Measurements from ENCODE around the gene KCNAB2.

Gene KCNAB2

DNA sequence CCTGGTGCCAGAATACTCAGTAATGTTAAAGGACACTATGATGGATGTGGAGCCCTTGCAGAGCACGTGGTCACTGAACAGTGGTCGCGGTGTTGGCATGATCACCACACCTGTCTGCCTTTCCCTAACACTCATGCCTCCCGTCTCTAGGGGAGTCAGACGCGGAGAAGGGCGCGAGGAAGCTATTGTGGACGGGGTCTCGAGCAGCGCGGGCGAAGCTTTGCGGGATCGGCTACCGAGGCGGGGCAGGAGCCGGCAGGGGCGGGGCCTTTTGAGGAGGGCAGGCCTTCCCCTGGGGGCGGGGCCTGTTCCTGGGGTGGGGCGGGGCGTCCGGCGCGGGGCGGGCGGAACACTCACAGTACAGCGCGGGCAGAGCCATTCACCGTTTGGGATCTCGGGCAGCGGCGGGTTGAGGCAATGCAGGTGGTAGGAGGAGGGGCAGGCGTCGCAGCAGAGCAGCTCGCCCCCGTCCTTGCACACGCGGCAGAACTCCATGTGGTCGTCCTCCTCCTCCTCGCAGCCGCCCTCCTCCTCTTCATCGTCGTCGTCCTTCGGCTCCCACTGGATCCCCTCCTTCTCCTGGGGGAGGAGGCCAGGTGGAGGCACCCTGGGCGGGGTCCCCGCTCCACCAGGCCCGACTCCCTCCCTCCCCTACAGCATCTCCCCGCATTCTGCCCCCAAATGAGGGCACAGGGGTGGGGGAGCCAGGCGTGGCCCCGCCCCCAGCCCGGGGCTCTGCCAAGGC is 103.0 kb downstream of the KCNAB2 start:
- no peak for TF ChIP-seq EZH2phosphoT487 (IDR thresholded peaks at IDR 0.05; ENCODE audit: low read length)
- TF ChIP-seq, protein P1, sequence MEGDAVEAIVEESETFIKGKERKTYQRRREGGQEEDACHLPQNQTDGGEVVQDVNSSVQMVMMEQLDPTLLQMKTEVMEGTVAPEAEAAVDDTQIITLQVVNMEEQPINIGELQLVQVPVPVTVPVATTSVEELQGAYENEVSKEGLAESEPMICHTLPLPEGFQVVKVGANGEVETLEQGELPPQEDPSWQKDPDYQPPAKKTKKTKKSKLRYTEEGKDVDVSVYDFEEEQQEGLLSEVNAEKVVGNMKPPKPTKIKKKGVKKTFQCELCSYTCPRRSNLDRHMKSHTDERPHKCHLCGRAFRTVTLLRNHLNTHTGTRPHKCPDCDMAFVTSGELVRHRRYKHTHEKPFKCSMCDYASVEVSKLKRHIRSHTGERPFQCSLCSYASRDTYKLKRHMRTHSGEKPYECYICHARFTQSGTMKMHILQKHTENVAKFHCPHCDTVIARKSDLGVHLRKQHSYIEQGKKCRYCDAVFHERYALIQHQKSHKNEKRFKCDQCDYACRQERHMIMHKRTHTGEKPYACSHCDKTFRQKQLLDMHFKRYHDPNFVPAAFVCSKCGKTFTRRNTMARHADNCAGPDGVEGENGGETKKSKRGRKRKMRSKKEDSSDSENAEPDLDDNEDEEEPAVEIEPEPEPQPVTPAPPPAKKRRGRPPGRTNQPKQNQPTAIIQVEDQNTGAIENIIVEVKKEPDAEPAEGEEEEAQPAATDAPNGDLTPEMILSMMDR (IDR thresholded peaks at IDR 0.05; ENCODE audit: low read length) = no peak
- no peak for TF ChIP-seq EZH2 (optimal IDR thresholded peaks at IDR 0.05; ENCODE audit: low read depth, low read length)
- Histone ChIP-seq H3K27me3 (replicated peaks; ENCODE audit: insufficient read depth, low read length) (peaks cover 85% of the 10 kb centered on the region), H3K4me3 (ENCODE audit: low read length) (no peak overlapping the region), H3K79me2 (ENCODE audit: low read length) (no peaks in the 10 kb centered on the region), H4K20me1 (ENCODE audit: insufficient read depth, low read length) (no peaks in the 10 kb centered on the region), H3K9me3 (replicated peaks; ENCODE audit: insufficient read depth, low read length) (no peaks in the 10 kb centered on the region), H3K36me3 (replicated peaks; ENCODE audit: insufficient read depth, low read length) (no peaks in the 10 kb centered on the region), H2AFZ (ENCODE audit: low read length) (no peak overlapping the region), H3K4me1 (ENCODE audit: low read length) (no peaks in the 10 kb centered on the region), H3K27ac (ENCODE audit: low read length) (no peak overlapping the region), H3F3A (ENCODE audit: insufficient read depth, low read length) (no peaks in the 10 kb centered on the region), H3K9ac (ENCODE audit: low read length) (no peak overlapping the region), H3K4me2 (ENCODE audit: low read depth, low read length) (no peak overlapping the region), H3K9me2 (replicated peaks; ENCODE audit: insufficient read depth, low read length) (no peaks in the 10 kb centered on the region)
- no peak for DNase-seq

DNA sequence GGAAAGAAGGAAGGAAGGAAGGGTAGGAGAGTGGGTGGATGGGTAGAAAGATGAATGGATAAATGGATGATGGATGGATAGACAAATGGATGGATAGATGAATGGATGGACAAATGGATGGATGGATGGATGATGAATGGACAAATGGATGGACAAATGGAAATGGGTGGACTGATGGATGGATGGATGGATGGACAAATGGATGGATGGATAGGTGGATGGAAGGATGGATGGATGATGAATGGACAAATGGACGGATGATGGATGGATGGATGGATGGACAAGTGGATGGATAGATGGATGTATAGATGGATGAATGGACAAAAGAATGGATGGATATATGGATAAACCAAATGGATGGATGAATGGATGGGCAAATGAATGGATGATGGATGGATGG is 103.9 kb downstream of the KCNAB2 start:
- no peak overlapping the region for H3K9ac ChIP-seq (ENCODE audit: low read length)
- no peak overlapping the region for H3K4me2 ChIP-seq (ENCODE audit: low read depth, low read length)

DNA sequence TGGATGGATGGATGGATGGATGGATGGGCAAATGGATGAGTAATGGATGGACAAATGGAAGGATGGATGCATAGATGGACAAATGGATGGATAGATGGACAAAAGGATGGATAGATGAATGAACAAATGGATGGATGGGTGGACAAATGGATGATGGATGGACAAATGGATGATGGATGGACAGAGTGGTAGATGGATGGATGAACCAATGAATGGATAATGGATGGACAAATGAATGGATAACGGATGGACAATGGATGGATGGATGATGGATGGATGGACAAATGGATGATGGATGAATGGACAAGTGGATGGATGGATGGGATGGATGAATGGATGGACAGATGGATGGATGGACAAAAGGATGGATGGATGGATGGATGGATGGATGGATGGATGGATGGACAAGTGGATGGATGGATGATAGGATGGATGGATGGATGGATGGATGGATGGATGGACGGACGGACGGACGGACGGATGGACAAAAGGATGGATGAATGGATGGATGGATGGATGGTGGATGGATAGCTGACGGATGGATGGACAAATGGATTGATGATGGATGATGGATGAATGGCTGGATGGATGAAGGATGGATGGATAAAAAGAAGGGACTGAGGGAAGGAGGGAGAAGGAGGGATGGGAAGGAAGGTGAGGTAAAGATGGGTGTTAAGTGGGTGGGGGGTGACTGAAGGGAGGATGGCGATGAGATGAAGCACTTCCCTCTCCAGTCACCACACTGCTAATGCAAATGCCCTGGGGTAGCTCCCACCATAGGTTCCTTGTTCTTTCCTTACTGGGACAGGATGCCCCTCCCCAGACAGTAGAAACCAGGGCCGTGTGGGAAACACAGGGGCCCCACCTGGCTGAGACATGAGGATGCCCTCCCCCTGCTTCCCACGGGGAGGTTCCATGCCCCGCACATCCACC is 104.6 kb downstream of the KCNAB2 start:
- Histone ChIP-seq H3K79me2 (ENCODE audit: low read length) (no peaks in the 10 kb centered on the region), H3K27me3 (replicated peaks; ENCODE audit: insufficient read depth, low read length) (peaks cover 82% of the 10 kb centered on the region), H3K9me2 (replicated peaks; ENCODE audit: insufficient read depth, low read length) (no peaks in the 10 kb centered on the region), H3K36me3 (replicated peaks; ENCODE audit: insufficient read depth, low read length) (no peaks in the 10 kb centered on the region), H3K9ac (ENCODE audit: low read length) (no peak overlapping the region), H3F3A (ENCODE audit: insufficient read depth, low read length) (no peaks in the 10 kb centered on the region), H3K27ac (ENCODE audit: low read length) (no peak overlapping the region), H4K20me1 (ENCODE audit: insufficient read depth, low read length) (no peaks in the 10 kb centered on the region), H3K4me3 (ENCODE audit: low read length) (no peak overlapping the region), H3K9me3 (replicated peaks; ENCODE audit: insufficient read depth, low read length) (no peaks in the 10 kb centered on the region), H2AFZ (ENCODE audit: low read length) (no peak overlapping the region), H3K4me2 (ENCODE audit: low read depth, low read length) (no peak overlapping the region), H3K4me1 (ENCODE audit: low read length) (no peaks in the 10 kb centered on the region)
- TF ChIP-seq, protein P1 (IDR thresholded peaks at IDR 0.05; ENCODE audit: low read length) = no peak
- TF ChIP-seq EZH2 (optimal IDR thresholded peaks at IDR 0.05; ENCODE audit: low read depth, low read length) (no peak), EZH2phosphoT487 (IDR thresholded peaks at IDR 0.05; ENCODE audit: low read length) (no peak)
- DNase-seq = no peak

More for the DNA sequence above, 103.9 kb downstream of the KCNAB2 start:
- H3K9me3 ChIP-seq (replicated peaks; ENCODE audit: insufficient read depth, low read length) = no peaks in the 10 kb centered on the region
- peaks cover 85% of the 10 kb centered on the region for H3K27me3 ChIP-seq (replicated peaks; ENCODE audit: insufficient read depth, low read length)
- H2AFZ ChIP-seq (ENCODE audit: low read length) = no peak overlapping the region
- DNase-seq = no peak
- no peaks in the 10 kb centered on the region for H3K9me2 ChIP-seq (replicated peaks; ENCODE audit: insufficient read depth, low read length)
- TF ChIP-seq EZH2phosphoT487 (IDR thresholded peaks at IDR 0.05; ENCODE audit: low read length) (no peak), EZH2 (optimal IDR thresholded peaks at IDR 0.05; ENCODE audit: low read depth, low read length) (no peak)
- TF ChIP-seq, protein P1 (IDR thresholded peaks at IDR 0.05; ENCODE audit: low read length) = no peak
- H3K79me2 ChIP-seq (ENCODE audit: low read length) = no peaks in the 10 kb centered on the region
- H3K4me1 ChIP-seq (ENCODE audit: low read length) = no peaks in the 10 kb centered on the region
- no peak overlapping the region for H3K27ac ChIP-seq (ENCODE audit: low read length)
- no peaks in the 10 kb centered on the region for H4K20me1 ChIP-seq (ENCODE audit: insufficient read depth, low read length)
- H3F3A ChIP-seq (ENCODE audit: insufficient read depth, low read length) = no peaks in the 10 kb centered on the region
- H3K4me3 ChIP-seq (ENCODE audit: low read length) = no peak overlapping the region
- H3K36me3 ChIP-seq (replicated peaks; ENCODE audit: insufficient read depth, low read length) = no peaks in the 10 kb centered on the region

Data from MM.1S (cell line).